Endothelial cell of umbilical vein (primary cell): ENCODE measurements around the gene RASIP1. TPM values are rescaled to one million over a fixed set of nuclear protein-coding genes. Genes with fewer than 3 reads are reported as not detected.

Source experiments
- BruUV-seq: library from RNA; stranded (reverse); fragments of 400-500 nt; replicated peaks from 2 replicates; lab custom pipeline; 2021; lab: Mats Ljungman, UMichigan
- CTCF ChIA-PET: fragments of 300-600, 350-600 bp; sonication (Branson Sonifier 250); formaldehyde crosslinking; loops from one replicate; lab custom pipeline; 2021; ENCODE audit warnings: antibody characterized with exemption, inconsistent platforms; lab: Charles Lee
- POLR2A ChIA-PET: fragments of 300-600, 350-600 bp; sonication (Branson Sonifier 250); formaldehyde crosslinking; loops from one replicate; lab custom pipeline; 2021; ENCODE audit warnings: antibody characterized with exemption, inconsistent platforms; lab: Charles Lee
- DNase-seq: peaks from one replicate; pipeline ENCODE4 v3.0.0-alpha.2; 2011; ENCODE audit warnings: low read depth, low spot score
- FAIRE-seq: peaks from 2 replicates; lab custom pipeline; 2011; peaks lifted over from hg19 to GRCh38; lab: Jason Lieb, UNC
- H2AFZ ChIP-seq: 2 replicates; pipeline ENCODE4 v1.6.0; 2012; ENCODE audit warnings: low read depth, low read length, control low read depth, inconsistent platforms
- H3K27ac ChIP-seq: 2 replicates; pipeline ENCODE4 v1.5.1; 2011; ENCODE audit warnings: low read depth, mild to moderate bottlenecking, control low read depth, low read length, moderate library complexity; ENCODE audit not compliant: insufficient read depth
- H3K27me3 ChIP-seq, 2 experiments: 2 replicates each; pipeline versions ENCODE4 v1.6.0 to v1.6.1; 2011; ENCODE audit warnings: low read length in 2 of 2, mixed read lengths in 1 of 2; ENCODE audit not compliant: control insufficient read depth in 2 of 2, insufficient read depth in 2 of 2
- H3K36me3 ChIP-seq, 2 experiments: 2 replicates in 1 of 2; 3 replicates in 1 of 2; pipeline ENCODE4 v1.5.1; 2011; ENCODE audit warnings: low read length in 2 of 2, mild to moderate bottlenecking in 1 of 2, moderate library complexity in 1 of 2; ENCODE audit not compliant: control insufficient read depth in 2 of 2, insufficient read depth in 2 of 2; ENCODE audit errors: extremely low read depth in 1 of 2
- H3K4me1 ChIP-seq: 3 replicates; pipeline ENCODE4 v1.5.1; 2011; ENCODE audit warnings: mild to moderate bottlenecking, low read length; ENCODE audit not compliant: control insufficient read depth, insufficient read depth; ENCODE audit errors: extremely low read depth
- H3K4me2 ChIP-seq: 2 replicates; pipeline ENCODE4 v1.6.1; 2011; ENCODE audit warnings: low read length, control low read depth, mixed read lengths; ENCODE audit not compliant: insufficient read depth
- H3K4me3 ChIP-seq, 3 experiments: fragments of 200-600 bp in 1 of 3; sonication (generic), shearing (Covaris generic) in 1 of 3; replicated peaks in 1 of 3; 2 replicates each; pipeline ENCODE4 v1.5.1; 2011 to 2016; ENCODE audit warnings: control low read depth in 3 of 3, low read length in 3 of 3, mild to moderate bottlenecking in 2 of 3, inconsistent platforms in 1 of 3, low read depth in 1 of 3, moderate library complexity in 1 of 3; ENCODE audit not compliant: insufficient read depth in 1 of 3
- H3K79me2 ChIP-seq: 2 replicates; pipeline ENCODE4 v1.6.0; 2012; ENCODE audit warnings: low read length, inconsistent platforms; ENCODE audit not compliant: control insufficient read depth, insufficient read depth
- H3K9ac ChIP-seq: replicated peaks from 2 replicates; pipeline ENCODE3; 2011; ENCODE audit warnings: low read length, control low read depth; ENCODE audit not compliant: insufficient read depth; ENCODE audit errors: extremely low read depth
- H3K9me1 ChIP-seq: replicated peaks from 3 replicates; pipeline ENCODE4 v1.6.0; 2011; ENCODE audit warnings: mild to moderate bottlenecking, low read length; ENCODE audit not compliant: control insufficient read depth, insufficient read depth; ENCODE audit errors: extremely low read depth
- H3K9me3 ChIP-seq: replicated peaks from 2 replicates; pipeline ENCODE4 v1.5.1; 2012; ENCODE audit warnings: low read length, inconsistent platforms; ENCODE audit not compliant: control insufficient read depth, insufficient read depth
- H4K20me1 ChIP-seq: replicated peaks from 2 replicates; pipeline ENCODE3; 2011; ENCODE audit warnings: mild to moderate bottlenecking, low read length; ENCODE audit not compliant: control insufficient read depth, insufficient read depth; ENCODE audit errors: extremely low read depth
- CTCF ChIP-seq, 2 donors: IDR thresholded peaks; 1 replicate in 1 of 2; 2 replicates in 1 of 2; pipeline ENCODE4 v1.5.1; 2011; ENCODE audit warnings: low read length in 2 of 2, mild to moderate bottlenecking in 2 of 2, moderate library complexity in 2 of 2, control low read depth in 1 of 2, inconsistent platforms in 1 of 2, low read depth in 1 of 2; ENCODE audit not compliant: insufficient read depth in 1 of 2; ENCODE audit errors: extremely low read depth in 1 of 2
- EZH2 ChIP-seq: IDR thresholded peaks from 2 replicates; pipeline ENCODE4 v1.6.1; 2012; ENCODE audit warnings: borderline replicate concordance, low read depth, mild to moderate bottlenecking, moderate library complexity, low read length, inconsistent platforms; ENCODE audit not compliant: severe bottlenecking
- FOS ChIP-seq: IDR thresholded peaks from 2 replicates; pipeline ENCODE4 v1.6.1; 2011; ENCODE audit warnings: mild to moderate bottlenecking, low read length, moderate library complexity, borderline replicate concordance; ENCODE audit not compliant: insufficient read depth
- GATA2 ChIP-seq: IDR thresholded peaks from 2 replicates; pipeline ENCODE4 v1.7.0; 2011; ENCODE audit warnings: low read depth, mild to moderate bottlenecking, moderate library complexity, mixed read lengths, low read length; ENCODE audit not compliant: insufficient read length, insufficient read depth
- JUN ChIP-seq: IDR thresholded peaks from 2 replicates; pipeline ENCODE4 v1.6.1; 2011; ENCODE audit warnings: borderline replicate concordance, low read depth; ENCODE audit not compliant: insufficient read length, insufficient read depth
- MYC ChIP-seq: IDR thresholded peaks from one replicate; pipeline ENCODE4 v1.6.1; 2011; ENCODE audit warnings: mild to moderate bottlenecking, low read depth, low read length
- POLR2A ChIP-seq: IDR thresholded peaks from 2 replicates; pipeline ENCODE4 v1.6.1; 2012; ENCODE audit warnings: low read depth, mild to moderate bottlenecking, control low read depth, low read length
- POLR2AphosphoS5 ChIP-seq: IDR thresholded peaks from 2 replicates; pipeline ENCODE4 v1.6.1; 2012; ENCODE audit warnings: low read depth, mild to moderate bottlenecking, control low read depth, low read length, moderate library complexity; ENCODE audit not compliant: insufficient read depth
- dilution Hi-C: fragments of 300-500 bp; cut with MboI; formaldehyde crosslinking; loops from one replicate; pipeline ENCODE4 v1.15.0; 2019; ENCODE audit warnings: low sequenced_read_pairs; ENCODE audit not compliant: extremely low pct_ligation_motif_present
- intact Hi-C: fragments of 100-400 bp; cut with micrococcal nuclease; formaldehyde crosslinking; loops from one replicate; pipeline ENCODE4 v1.10.0; 2022
- polyA plus RNA-seq, 4 experiments: library from polyadenylated mRNA; depleted of rRNA in 3 of 4; stranded (reverse) in 3 of 4; unstranded in 1 of 4; fragments of >200 nt; gene quantifications; 2 replicates each; pipeline versions ENCODE4 v1.2.1 to v1.2.3, GENCODE V29; 2011 to 2012; ENCODE audit warnings: missing spikeins in 1 of 4
- total RNA-seq: library from RNA; stranded (reverse); gene quantifications from 2 replicates; pipeline ENCODE4 v1.2.3, GENCODE V29; 2021
- TF ChIP-seq, protein P1 (sequence below): IDR thresholded peaks from 2 replicates; pipeline ENCODE4 v1.6.1; 2011; ENCODE audit not compliant: insufficient read depth, insufficient read length

The RASIP1 gene
- total and polyA plus RNA-seq, 2 donors (not counting 3 experiments of a cell fraction or from before 2014, with no cell fraction given) = 66.2 to 82.1 TPM

DNA sequence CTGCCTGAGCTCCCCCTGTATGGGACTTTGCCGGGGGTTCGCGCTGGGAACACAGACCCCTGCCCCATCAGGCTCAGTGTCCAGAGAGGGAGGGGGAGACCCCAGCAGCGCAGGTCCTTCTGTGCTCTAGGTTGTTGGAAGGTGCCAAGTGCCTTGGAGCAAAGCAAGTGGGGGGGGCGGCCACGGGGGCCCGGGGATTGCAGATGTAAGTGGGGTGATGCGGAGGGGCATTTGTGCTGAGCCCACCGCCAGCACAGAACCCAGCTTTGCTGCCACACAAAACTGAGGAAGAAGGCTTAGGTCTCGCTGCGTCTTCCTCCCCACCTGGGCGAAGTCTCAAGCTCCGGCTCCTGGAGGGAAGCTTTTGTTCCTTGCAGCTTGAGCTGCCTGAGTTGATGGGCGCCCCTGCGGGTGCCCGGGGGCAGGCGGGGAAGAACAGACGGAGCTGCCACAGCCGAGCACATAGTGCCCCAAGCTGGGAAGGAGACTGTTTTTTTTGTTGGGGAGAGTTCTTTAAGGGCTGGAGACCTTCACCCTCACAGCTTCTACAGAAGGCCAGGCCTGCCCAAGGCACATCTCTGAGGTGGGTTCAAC, 66.1 kb downstream of the RASIP1 start:
- DNase-seq = no peak
- Histone ChIP-seq H3K4me3 (no peak overlapping the region), H3K9me3 (no peaks in the 10 kb centered on the region), H3K79me2 (no peaks in the 10 kb centered on the region), H3K4me2 (no peak overlapping the region), H3K9ac (no peak overlapping the region), H3K27ac (no peak overlapping the region), H2AFZ (peak overlapping the region; percentile 41), H3K36me3 (no peaks in the 10 kb centered on the region), H3K9me1 (no peaks in the 10 kb centered on the region), H3K27me3 (no peaks in the 10 kb centered on the region), H4K20me1 (no peaks in the 10 kb centered on the region), H3K4me1 (no peaks in the 10 kb centered on the region)
- TF ChIP-seq JUN (no peak), EZH2 (no peak), POLR2A (no peak), GATA2 (no peak)
- intact Hi-C loops (loop anchor here (2.0 kb wide), 1 partner anchor 114 kb away; no protein-coding TSS in a partner anchor), dilution Hi-C loops (no loop called here)
- POLR2A ChIA-PET = no interaction called here
- CTCF ChIA-PET = interaction anchor here (0.6 to 3.6 kb wide), 20 partner anchors 8 to 168 kb away, joined by 3 to 54 read pairs (median 10); partner anchors contain the start of genes CA11, HSD17B14, IZUMO1 and RASIP1
- BruUV-seq = no TSS peak
- FAIRE-seq = no peak

DNA sequence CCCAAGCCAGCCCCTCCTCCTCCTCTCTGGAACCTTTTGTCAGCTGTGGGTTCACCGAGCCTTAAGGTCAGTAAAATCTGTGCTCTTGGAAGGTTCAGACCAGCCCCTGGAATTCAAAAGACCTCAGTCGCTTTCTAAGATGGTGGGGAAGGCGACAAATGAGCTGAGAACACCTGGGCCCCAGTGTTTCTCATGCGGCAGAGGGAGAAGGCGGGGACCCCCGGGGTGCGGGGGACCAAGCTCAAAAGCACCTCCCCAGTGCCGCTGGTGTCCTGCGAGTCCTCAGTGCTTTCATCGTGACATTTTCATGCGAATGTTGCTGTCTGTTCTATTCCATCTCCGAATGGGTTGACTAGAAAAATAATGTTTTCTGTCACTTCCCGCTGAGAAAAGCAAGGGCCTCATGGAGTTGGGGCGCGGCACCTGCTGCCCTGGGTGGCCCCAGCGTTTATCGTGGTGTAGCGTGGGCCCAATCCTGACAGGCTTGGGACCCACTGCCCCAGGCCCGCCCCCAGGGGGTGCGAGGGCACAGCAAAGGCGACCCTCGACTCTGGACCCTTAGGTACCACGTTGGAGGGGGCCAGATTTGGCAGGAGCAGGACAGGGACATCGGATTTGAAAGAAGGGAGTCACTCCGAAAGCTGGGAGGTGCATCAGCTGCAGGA, 66.8 kb downstream of the RASIP1 start:
- intact Hi-C loops = loop anchor here (2.0 kb wide), 1 partner anchor 115 kb away; no protein-coding TSS in a partner anchor
- ChIA-PET POLR2A (no interaction called here), CTCF (interaction anchor here (1.6 to 3.6 kb wide), 6 partner anchors 9 to 169 kb away, joined by 6 to 54 read pairs (median 19); partner anchors contain the start of genes CA11 and RASIP1)
- no peak overlapping the region for H3K27ac ChIP-seq
- no peaks in the 10 kb centered on the region for H3K79me2 ChIP-seq
- no peaks in the 10 kb centered on the region for H4K20me1 ChIP-seq
- no peaks in the 10 kb centered on the region for H3K36me3 ChIP-seq
- no TSS peak for BruUV-seq
- no peaks in the 10 kb centered on the region for H3K27me3 ChIP-seq
- no peaks in the 10 kb centered on the region for H3K4me1 ChIP-seq
- dilution Hi-C loops = no loop called here
- FAIRE-seq (no peak), DNase-seq (no peak)
- H3K9ac ChIP-seq = no peak overlapping the region
- no peak overlapping the region for H3K4me2 ChIP-seq
- no peaks in the 10 kb centered on the region for H3K9me1 ChIP-seq
- H3K9me3 ChIP-seq = no peaks in the 10 kb centered on the region
- no peak overlapping the region for H2AFZ ChIP-seq
- H3K4me3 ChIP-seq = no peak overlapping the region
- no peak for TF ChIP-seq EZH2
- TF ChIP-seq CTCF (IDR thresholded peaks at IDR 0.05; ENCODE audit: extremely low read depth in 1 of 2, insufficient read depth in 1 of 2, low read depth in 1 of 2, low read length in 2 of 2) = no peak
- no peak for TF ChIP-seq POLR2A
- TF ChIP-seq, protein P1, sequence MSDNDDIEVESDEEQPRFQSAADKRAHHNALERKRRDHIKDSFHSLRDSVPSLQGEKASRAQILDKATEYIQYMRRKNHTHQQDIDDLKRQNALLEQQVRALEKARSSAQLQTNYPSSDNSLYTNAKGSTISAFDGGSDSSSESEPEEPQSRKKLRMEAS = no peak
- TF ChIP-seq FOS = no peak
- TF ChIP-seq JUN = no peak
- no peak for TF ChIP-seq POLR2AphosphoS5
- no peak for TF ChIP-seq GATA2
- no peak for TF ChIP-seq MYC
